ENCODE results near the gene OSBPL9.

Gene OSBPL9

DNA sequence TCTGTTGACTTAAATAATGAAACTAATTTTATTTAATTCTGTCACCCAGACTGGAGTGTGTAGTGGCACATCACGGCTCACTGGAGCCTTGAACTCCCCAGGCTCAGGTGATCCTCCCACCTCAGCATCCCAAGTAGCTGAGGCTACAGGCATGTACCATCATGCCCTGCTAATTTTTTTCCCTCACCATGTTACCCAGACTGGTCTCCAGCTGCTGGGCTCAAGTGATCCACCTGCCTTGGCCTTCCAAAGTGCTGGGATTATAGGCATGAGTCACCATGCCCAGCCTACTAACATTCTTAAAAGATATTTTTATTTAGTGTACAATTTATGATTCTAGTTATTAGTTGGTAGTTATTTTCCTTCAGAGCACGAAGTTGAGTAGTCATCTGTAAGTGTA lies 212.2 kb downstream of the OSBPL9 start:
- ChIA-PET CTCF (no interaction called here), POLR2A (no interaction called here)
- Histone ChIP-seq H3K9me3 (ENCODE audit: control insufficient read depth, insufficient read depth, low read depth, low read length) (no peaks in the 10 kb centered on the region), H3K4me3 (ENCODE audit: low read depth, low read length) (no peak overlapping the region), H3K36me3 (ENCODE audit: control insufficient read depth in 2 of 2, insufficient read depth in 1 of 2, low read length in 2 of 2) (peaks cover 17 to 34% of the 10 kb centered on the region in 2 experiments), H3K27ac (ENCODE audit: extremely low read depth, low read depth, low read length) (no peak overlapping the region), H3K4me1 (ENCODE audit: control insufficient read depth, insufficient read depth, low read length) (no peaks in the 10 kb centered on the region)
- no peak for TF ChIP-seq ZFP41 (tag by site-specific recombination; IDR thresholded peaks at IDR 0.05; ENCODE audit: borderline replicate concordance)
- TF ChIP-seq, protein P1, sequence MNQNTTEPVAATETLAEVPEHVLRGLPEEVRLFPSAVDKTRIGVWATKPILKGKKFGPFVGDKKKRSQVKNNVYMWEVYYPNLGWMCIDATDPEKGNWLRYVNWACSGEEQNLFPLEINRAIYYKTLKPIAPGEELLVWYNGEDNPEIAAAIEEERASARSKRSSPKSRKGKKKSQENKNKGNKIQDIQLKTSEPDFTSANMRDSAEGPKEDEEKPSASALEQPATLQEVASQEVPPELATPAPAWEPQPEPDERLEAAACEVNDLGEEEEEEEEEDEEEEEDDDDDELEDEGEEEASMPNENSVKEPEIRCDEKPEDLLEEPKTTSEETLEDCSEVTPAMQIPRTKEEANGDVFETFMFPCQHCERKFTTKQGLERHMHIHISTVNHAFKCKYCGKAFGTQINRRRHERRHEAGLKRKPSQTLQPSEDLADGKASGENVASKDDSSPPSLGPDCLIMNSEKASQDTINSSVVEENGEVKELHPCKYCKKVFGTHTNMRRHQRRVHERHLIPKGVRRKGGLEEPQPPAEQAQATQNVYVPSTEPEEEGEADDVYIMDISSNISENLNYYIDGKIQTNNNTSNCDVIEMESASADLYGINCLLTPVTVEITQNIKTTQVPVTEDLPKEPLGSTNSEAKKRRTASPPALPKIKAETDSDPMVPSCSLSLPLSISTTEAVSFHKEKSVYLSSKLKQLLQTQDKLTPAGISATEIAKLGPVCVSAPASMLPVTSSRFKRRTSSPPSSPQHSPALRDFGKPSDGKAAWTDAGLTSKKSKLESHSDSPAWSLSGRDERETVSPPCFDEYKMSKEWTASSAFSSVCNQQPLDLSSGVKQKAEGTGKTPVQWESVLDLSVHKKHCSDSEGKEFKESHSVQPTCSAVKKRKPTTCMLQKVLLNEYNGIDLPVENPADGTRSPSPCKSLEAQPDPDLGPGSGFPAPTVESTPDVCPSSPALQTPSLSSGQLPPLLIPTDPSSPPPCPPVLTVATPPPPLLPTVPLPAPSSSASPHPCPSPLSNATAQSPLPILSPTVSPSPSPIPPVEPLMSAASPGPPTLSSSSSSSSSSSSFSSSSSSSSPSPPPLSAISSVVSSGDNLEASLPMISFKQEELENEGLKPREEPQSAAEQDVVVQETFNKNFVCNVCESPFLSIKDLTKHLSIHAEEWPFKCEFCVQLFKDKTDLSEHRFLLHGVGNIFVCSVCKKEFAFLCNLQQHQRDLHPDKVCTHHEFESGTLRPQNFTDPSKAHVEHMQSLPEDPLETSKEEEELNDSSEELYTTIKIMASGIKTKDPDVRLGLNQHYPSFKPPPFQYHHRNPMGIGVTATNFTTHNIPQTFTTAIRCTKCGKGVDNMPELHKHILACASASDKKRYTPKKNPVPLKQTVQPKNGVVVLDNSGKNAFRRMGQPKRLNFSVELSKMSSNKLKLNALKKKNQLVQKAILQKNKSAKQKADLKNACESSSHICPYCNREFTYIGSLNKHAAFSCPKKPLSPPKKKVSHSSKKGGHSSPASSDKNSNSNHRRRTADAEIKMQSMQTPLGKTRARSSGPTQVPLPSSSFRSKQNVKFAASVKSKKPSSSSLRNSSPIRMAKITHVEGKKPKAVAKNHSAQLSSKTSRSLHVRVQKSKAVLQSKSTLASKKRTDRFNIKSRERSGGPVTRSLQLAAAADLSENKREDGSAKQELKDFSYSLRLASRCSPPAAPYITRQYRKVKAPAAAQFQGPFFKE (tag by site-specific recombination; IDR thresholded peaks at IDR 0.05; ENCODE audit: borderline replicate concordance) = no peak
- no peak for TF ChIP-seq ZBTB48 (tag by site-specific recombination; IDR thresholded peaks at IDR 0.05)
- no peak for TF ChIP-seq ZNF416 (tag by site-specific recombination; IDR thresholded peaks at IDR 0.05)
- TF ChIP-seq ZNF48 (tag by site-specific recombination; IDR thresholded peaks at IDR 0.05) = no peak
- TF ChIP-seq, protein P2, sequence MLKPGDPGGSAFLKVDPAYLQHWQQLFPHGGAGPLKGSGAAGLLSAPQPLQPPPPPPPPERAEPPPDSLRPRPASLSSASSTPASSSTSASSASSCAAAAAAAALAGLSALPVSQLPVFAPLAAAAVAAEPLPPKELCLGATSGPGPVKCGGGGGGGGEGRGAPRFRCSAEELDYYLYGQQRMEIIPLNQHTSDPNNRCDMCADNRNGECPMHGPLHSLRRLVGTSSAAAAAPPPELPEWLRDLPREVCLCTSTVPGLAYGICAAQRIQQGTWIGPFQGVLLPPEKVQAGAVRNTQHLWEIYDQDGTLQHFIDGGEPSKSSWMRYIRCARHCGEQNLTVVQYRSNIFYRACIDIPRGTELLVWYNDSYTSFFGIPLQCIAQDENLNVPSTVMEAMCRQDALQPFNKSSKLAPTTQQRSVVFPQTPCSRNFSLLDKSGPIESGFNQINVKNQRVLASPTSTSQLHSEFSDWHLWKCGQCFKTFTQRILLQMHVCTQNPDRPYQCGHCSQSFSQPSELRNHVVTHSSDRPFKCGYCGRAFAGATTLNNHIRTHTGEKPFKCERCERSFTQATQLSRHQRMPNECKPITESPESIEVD (tag by site-specific recombination; IDR thresholded peaks at IDR 0.05) = no peak
- no peak for TF ChIP-seq ZNF624 (tag by site-specific recombination; IDR thresholded peaks at IDR 0.05)
- TF ChIP-seq ZNF521 (tag by site-specific recombination; IDR thresholded peaks at IDR 0.05) = no peak
- TF ChIP-seq MYNN (tag by site-specific recombination; IDR thresholded peaks at IDR 0.05; ENCODE audit: borderline replicate concordance) = no peak
- TF ChIP-seq ZNF623 (tag by site-specific recombination; IDR thresholded peaks at IDR 0.05) = no peak
- TF ChIP-seq KLF16 (tag by site-specific recombination; IDR thresholded peaks at IDR 0.05) = no peak
- TF ChIP-seq GLI4 (tag by site-specific recombination; IDR thresholded peaks at IDR 0.05) = no peak

DNA sequence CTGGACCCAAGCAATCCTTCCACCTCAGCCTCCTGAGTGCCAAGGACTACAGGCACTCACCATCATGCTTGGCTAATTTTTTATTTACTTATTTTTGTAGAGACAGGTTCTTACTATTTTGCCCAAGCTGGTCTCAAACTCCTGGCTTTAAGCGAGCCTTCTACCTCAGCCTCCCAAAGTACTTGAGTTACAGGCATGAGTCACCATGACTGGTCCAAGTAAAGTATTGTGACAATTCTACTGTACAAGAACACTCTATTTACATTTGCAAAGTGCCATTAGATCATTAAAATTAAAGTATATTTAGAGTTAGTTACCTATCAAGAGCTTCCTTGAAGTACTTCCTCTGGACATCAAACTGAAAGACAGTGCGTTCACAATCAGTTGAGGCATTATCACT lies 216.8 kb downstream of the OSBPL9 start:
- ChIA-PET CTCF (interaction anchor here (0.7 kb wide), 1 partner anchor 26 kb away, joined by 8 read pairs; no protein-coding TSS in a partner anchor), POLR2A (no interaction called here)
- H3K4me1 ChIP-seq (ENCODE audit: control insufficient read depth, insufficient read depth, low read length) = no peaks in the 10 kb centered on the region
- no peak overlapping the region for H3K27ac ChIP-seq (ENCODE audit: extremely low read depth, low read depth, low read length)
- peaks cover 30 to 36% of the 10 kb centered on the region in 2 experiments for H3K36me3 ChIP-seq (ENCODE audit: control insufficient read depth in 2 of 2, insufficient read depth in 1 of 2, low read length in 2 of 2)
- TF ChIP-seq, protein P3, sequence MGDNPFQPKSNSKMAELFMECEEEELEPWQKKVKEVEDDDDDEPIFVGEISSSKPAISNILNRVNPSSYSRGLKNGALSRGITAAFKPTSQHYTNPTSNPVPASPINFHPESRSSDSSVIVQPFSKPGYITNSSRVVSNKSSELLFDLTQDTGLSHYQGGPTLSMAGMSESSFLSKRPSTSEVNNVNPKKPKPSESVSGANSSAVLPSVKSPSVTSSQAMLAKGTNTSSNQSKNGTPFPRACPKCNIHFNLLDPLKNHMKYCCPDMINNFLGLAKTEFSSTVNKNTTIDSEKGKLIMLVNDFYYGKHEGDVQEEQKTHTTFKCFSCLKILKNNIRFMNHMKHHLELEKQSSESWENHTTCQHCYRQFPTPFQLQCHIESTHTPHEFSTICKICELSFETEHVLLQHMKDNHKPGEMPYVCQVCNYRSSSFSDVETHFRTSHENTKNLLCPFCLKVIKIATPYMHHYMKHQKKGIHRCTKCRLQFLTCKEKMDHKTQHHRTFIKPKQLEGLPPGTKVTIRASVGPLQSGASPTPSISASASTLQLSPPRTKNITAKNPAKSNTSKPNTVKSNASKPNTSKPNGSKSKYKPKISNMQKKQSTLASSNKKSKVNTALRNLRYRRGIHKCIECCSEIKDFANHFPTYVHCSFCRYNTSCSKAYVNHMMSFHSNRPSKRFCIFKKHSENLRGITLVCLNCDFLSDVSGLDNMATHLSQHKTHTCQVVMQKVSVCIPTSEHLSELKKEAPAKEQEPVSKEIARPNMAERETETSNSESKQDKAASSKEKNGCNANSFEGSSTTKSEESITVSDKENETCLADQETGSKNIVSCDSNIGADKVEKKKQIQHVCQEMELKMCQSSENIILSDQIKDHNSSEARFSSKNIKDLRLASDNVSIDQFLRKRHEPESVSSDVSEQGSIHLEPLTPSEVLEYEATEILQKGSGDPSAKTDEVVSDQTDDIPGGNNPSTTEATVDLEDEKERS (tag by site-specific recombination; IDR thresholded peaks at IDR 0.05) = no peak
- TF ChIP-seq KLF9 (tag by site-specific recombination; IDR thresholded peaks at IDR 0.05; ENCODE audit: low read depth) (no peak), ZNF544 (tag by site-specific recombination; IDR thresholded peaks at IDR 0.05) (no peak), WT1 (tag by site-specific recombination; IDR thresholded peaks at IDR 0.05) (no peak), ZNF623 (tag by site-specific recombination; IDR thresholded peaks at IDR 0.05) (no peak), ZNF837 (tag by site-specific recombination; IDR thresholded peaks at IDR 0.05) (no peak)
- TF ChIP-seq, protein P4, sequence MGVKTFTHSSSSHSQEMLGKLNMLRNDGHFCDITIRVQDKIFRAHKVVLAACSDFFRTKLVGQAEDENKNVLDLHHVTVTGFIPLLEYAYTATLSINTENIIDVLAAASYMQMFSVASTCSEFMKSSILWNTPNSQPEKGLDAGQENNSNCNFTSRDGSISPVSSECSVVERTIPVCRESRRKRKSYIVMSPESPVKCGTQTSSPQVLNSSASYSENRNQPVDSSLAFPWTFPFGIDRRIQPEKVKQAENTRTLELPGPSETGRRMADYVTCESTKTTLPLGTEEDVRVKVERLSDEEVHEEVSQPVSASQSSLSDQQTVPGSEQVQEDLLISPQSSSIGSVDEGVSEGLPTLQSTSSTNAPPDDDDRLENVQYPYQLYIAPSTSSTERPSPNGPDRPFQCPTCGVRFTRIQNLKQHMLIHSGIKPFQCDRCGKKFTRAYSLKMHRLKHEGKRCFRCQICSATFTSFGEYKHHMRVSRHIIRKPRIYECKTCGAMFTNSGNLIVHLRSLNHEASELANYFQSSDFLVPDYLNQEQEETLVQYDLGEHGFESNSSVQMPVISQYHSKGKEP (tag by site-specific recombination; IDR thresholded peaks at IDR 0.05) = no peak
- TF ChIP-seq, protein P5, sequence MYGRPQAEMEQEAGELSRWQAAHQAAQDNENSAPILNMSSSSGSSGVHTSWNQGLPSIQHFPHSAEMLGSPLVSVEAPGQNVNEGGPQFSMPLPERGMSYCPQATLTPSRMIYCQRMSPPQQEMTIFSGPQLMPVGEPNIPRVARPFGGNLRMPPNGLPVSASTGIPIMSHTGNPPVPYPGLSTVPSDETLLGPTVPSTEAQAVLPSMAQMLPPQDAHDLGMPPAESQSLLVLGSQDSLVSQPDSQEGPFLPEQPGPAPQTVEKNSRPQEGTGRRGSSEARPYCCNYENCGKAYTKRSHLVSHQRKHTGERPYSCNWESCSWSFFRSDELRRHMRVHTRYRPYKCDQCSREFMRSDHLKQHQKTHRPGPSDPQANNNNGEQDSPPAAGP (tag by site-specific recombination; IDR thresholded peaks at IDR 0.05) = no peak
- no peaks in the 10 kb centered on the region for H3K9me3 ChIP-seq (ENCODE audit: control insufficient read depth, insufficient read depth, low read depth, low read length)
- H3K4me3 ChIP-seq (ENCODE audit: low read depth, low read length) = no peak overlapping the region

All from HEK293 (cell line).